ENCODE results near the gene NPIPA8.
"Not testable (repeated sequence)": the region's sequence is repeated elsewhere in the genome, so short reads cannot be mapped to it uniquely, and the experiment has no call there.

Gene NPIPA8

GRCh38 chr16:18276756-18277155, 59.8 kb downstream of the NPIPA8 start:
- not testable (repeated sequence) for DNase-seq (ENCODE audit: low read depth)

GRCh38 chr16:18270171-18270570, 66.4 kb downstream of the NPIPA8 start:
- not testable (repeated sequence) for DNase-seq (ENCODE audit: low read depth)

All from T follicular helper cell (primary cell).